HUES48 (cell line): ENCODE data around the gene NTN3.
A peak's percentile ranks its signal among the peaks of the same experiment; 100 is the strongest.

ENCODE experiments used
- H3K27ac ChIP-seq: one replicate; pipeline ENCODE4 v1.7.0; 2013; ENCODE audit warnings: low read depth, low read length, inconsistent platforms
- H3K27me3 ChIP-seq: 2 replicates; pipeline ENCODE4 v1.6.1; 2013; ENCODE audit warnings: mild to moderate bottlenecking, low read length; ENCODE audit not compliant: control insufficient read depth, insufficient read depth
- H3K36me3 ChIP-seq: 2 replicates; pipeline ENCODE4 v1.6.1; 2013; ENCODE audit warnings: low read length; ENCODE audit not compliant: control insufficient read depth, insufficient read depth
- H3K4me1 ChIP-seq: 2 replicates; pipeline ENCODE4 v1.6.1; 2013; ENCODE audit warnings: mild to moderate bottlenecking, low read length; ENCODE audit not compliant: control insufficient read depth, insufficient read depth
- H3K4me3 ChIP-seq: 2 replicates; pipeline ENCODE4 v1.5.1; 2013; ENCODE audit warnings: mild to moderate bottlenecking, low read depth, low read length
- H3K9ac ChIP-seq: 2 replicates; pipeline ENCODE4 v1.6.1; 2013; ENCODE audit warnings: mild to moderate bottlenecking, low read depth, low read length, moderate library complexity
- H3K9me3 ChIP-seq: 2 replicates; pipeline ENCODE4 v1.6.1; 2013; ENCODE audit warnings: low read length; ENCODE audit not compliant: control insufficient read depth, insufficient read depth

NTN3 gene

GRCh38 chr16:2511996-2512734 is 41.1 kb downstream of the NTN3 start:
- Histone ChIP-seq H3K9ac (no peak overlapping the region), H3K4me3 (no peak overlapping the region), H3K36me3 (no peaks in the 10 kb centered on the region), H3K9me3 (no peaks in the 10 kb centered on the region), H3K27ac (no peak overlapping the region), H3K4me1 (peaks cover 21% of the 10 kb centered on the region; the same call in 1 of the 2 replicates), H3K27me3 (no peaks in the 10 kb centered on the region)

GRCh38 chr16:2512735-2513404 is 41.8 kb downstream of the NTN3 start:
- Histone ChIP-seq H3K4me1 (peaks cover 21% of the 10 kb centered on the region; the same call in 1 of the 2 replicates), H3K36me3 (no peaks in the 10 kb centered on the region), H3K4me3 (peak overlapping the region; percentile 81), H3K27me3 (no peaks in the 10 kb centered on the region), H3K27ac (peak overlapping the region; percentile 96), H3K9me3 (no peaks in the 10 kb centered on the region), H3K9ac (peak overlapping the region; percentile 95)

DNA sequence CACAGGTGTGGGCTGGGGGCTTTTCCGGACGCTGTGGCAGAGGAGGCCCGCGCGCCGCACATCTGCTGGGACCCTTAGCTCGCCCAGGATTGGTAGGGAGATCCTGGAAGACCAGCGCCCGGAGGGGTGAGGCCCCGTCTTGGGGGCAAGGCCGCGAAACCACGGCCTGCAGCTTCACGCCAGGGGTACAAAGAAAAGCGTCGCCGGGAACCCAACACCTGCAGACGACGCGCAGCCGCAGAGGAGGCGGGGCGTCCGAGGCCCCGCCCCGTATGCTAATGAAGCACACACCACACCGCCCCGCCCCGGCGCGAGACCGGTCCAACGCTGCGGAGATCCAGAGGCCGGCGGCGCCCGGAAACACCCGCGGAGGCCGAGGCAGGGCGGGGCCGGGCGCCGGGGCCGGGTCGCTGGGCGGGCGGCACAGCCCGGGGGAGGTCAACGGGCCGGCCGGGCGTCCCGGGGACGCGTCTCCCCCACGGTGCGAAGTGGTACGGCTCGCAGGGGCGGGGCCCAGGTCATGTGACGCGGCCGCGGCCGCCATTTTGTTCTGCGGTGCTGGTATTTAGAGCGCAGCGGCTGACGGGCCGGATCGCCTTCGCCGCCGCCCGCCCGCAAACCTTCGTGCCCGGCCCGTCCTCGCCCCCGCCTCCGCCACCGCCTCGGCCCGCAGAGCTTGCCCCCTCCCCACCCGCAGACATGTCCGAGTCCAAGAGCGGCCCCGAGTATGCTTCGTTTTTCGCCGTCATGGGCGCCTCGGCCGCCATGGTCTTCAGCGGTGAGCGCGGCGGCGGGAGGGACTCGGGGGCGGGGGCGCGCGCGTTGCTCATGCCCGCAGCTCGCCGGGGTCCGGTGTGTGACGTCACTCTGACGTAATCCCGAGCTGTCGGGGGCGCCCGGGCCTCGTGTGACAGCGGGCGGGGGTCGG is 42.6 kb downstream of the NTN3 start, which contains the start of gene ATP6V0C:
Gene ATP6V0C (plus strand): TSS at position 548 of the 928 bp plus-strand sequence. CDS start 152 bp downstream, at position 700.
- H3K27ac ChIP-seq = peak within 1 kb of the TSS; percentile 96
- H3K9me3 ChIP-seq = no peaks in the 10 kb centered on the region
- H3K36me3 ChIP-seq = no peaks in the 10 kb centered on the region
- H3K27me3 ChIP-seq = no peaks in the 10 kb centered on the region
- peak within 1 kb of the TSS; percentile 81 for H3K4me3 ChIP-seq
- peak within 1 kb of the TSS; percentile 95 for H3K9ac ChIP-seq
- H3K4me1 ChIP-seq = peaks cover 21% of the 10 kb centered on the region; the same call in 1 of the 2 replicates

DNA sequence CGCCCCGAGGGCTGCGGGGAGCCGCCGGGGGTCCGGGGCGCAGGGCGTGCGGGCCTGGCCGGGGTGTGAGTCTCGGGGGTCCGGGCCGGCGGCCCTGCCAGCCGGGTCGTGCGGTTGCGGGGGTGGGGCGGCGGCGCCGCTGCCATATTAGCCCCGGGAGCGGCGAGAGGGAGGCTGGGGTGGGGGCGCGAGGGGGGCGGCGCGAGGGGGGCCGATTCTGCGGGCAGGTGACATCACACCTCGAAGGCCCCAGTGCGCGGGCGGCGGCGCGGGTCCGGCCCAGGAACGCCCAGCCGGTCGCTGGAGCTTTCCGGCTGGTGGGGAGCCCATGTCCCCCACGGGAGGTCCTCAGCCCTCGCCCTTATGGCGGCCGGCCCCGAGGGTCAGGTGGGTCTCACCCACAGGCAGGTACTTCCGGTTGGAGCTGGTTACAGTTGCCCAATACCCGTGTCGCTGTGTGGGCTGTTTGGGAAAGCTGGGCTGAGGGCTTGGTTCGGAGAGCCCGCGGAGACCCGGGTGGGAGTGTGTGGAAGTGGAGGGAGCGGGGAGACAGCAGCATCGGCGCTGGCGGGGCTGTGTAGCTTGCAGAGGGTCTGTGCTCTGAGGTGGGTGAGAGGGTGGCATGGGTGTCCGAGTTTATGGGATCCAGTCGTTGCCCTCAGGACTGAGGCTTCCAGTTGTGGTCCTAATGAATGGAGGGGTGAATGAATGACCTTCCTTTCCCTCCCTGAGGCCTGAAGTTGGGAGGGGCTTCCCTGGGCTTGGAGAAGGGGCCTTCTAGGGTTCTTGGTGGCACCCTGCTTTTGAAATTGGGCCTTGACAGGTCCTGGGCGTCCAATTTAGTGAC is 43.5 kb downstream of the NTN3 start:
- Histone ChIP-seq H3K9me3 (no peaks in the 10 kb centered on the region), H3K9ac (peak overlapping the region; percentile 95), H3K4me1 (peaks cover 21% of the 10 kb centered on the region; the same call in 1 of the 2 replicates), H3K27ac (peak overlapping the region; percentile 96), H3K4me3 (peak overlapping the region; percentile 81), H3K27me3 (no peaks in the 10 kb centered on the region), H3K36me3 (0 out of 2 replicates have a peak, but pooled peaks cover 2% of the 10 kb centered on the region)

- Histone ChIP-seq H3K4me1 (peaks cover 21% of the 10 kb centered on the region; the same call in 1 of the 2 replicates), H3K27ac (peak overlapping the region; percentile 96), H3K36me3 (0 out of 2 replicates have a peak, but pooled peaks cover 3% of the 10 kb centered on the region), H3K9me3 (no peaks in the 10 kb centered on the region), H3K4me3 (peak overlapping the region; percentile 81), H3K9ac (no peak overlapping the region; the same call in 1 of the 2 replicates), H3K27me3 (no peaks in the 10 kb centered on the region)
Observed at GRCh38 chr16:2515180-2515851, 44.2 kb downstream of the NTN3 start.

DNA sequence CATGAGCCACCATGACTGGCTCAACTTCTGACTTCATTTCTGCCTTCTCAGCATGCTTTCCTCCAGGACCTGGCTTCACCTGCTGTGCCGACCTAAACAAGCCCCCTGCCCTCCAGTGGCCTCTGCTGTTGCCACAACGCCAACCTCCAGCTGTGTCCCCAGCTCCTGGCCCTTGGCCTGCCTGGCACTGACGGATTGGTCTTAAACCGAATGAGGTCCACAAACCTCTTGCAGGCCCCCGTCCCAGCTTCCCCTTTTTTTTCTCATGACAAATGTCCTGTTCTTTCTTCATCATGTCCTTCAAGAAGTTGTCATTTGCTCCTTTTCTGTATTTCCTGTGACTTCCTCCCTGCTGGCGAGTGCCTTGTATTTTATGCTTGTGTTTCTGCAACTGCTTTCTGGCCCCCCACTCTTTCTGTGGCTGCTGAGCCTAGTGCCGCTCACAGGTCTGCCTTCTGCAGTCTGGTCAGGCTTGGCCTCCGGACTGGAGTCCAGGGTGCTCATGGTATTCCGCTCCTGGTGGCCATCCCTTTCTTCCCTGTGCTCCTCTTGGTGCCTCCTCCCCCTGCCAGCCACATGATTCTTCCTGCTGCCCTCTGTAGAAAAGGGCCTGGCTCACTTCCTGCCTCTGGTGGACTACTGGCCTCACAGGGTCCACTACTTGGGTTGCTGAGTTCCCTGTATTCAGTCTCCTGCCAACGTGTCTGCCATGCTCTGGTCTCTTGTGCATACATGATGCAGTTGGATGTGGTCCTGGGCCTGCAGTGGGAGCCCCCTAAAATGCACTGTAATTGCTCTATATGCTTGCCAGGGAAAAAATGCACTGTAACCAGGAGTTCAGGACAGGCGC is 45.5 kb downstream of the NTN3 start:
- Histone ChIP-seq H3K27me3 (no peaks in the 10 kb centered on the region), H3K4me3 (no peak overlapping the region), H3K4me1 (peaks cover 21% of the 10 kb centered on the region; the same call in 1 of the 2 replicates), H3K9ac (no peak overlapping the region), H3K27ac (no peak overlapping the region), H3K36me3 (0 out of 2 replicates have a peak, but pooled peaks cover 3% of the 10 kb centered on the region), H3K9me3 (no peaks in the 10 kb centered on the region)

- Histone ChIP-seq H3K4me3 (no peak overlapping the region), H3K4me1 (peaks cover 13% of the 10 kb centered on the region; the same call in 1 of the 2 replicates), H3K27ac (no peak overlapping the region), H3K9me3 (no peaks in the 10 kb centered on the region), H3K36me3 (peaks cover 9% of the 10 kb centered on the region), H3K9ac (no peak overlapping the region), H3K27me3 (no peaks in the 10 kb centered on the region)
Observed at GRCh38 chr16:2517954-2518605, 47.0 kb downstream of the NTN3 start.

DNA sequence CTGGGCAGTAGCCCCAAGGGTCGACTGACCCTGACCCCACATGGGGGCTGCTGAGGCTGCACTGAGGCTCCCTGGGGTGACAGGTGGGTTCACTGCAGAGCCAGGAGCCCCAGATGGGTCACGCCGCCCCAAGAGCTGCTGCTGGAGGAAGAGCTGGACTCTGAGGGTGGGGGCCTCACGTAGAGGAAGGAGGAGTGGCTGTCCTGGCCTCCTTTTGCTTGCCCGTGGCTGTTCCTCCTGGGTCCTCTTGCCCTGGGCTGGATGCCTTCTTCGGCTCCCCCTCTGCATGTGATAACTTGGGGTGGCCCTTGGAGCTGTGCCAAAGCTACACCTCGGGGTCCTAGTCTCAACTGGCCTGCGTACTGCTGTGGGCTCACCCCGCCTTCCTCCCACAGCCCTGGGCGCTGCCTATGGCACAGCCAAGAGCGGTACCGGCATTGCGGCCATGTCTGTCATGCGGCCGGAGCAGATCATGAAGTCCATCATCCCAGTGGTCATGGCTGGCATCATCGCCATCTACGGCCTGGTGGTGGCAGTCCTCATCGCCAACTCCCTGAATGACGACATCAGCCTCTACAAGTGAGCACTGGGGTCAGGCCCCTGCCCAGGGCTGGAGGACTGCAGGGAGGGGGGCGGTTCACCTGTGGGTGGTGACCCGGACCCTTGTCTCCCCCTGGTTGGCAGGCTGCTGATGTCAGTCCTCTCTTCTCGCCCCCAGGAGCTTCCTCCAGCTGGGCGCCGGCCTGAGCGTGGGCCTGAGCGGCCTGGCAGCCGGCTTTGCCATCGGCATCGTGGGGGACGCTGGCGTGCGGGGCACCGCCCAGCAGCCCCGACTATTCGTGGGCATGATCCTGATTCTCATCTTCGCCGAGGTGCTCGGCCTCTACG is 48.0 kb downstream of the NTN3 start:
- no peak overlapping the region for H3K9ac ChIP-seq
- H3K36me3 ChIP-seq = peaks cover 19% of the 10 kb centered on the region
- peaks cover 11% of the 10 kb centered on the region; the same call in 1 of the 2 replicates for H3K4me1 ChIP-seq
- no peaks in the 10 kb centered on the region for H3K27me3 ChIP-seq
- no peak overlapping the region for H3K27ac ChIP-seq
- no peak overlapping the region for H3K4me3 ChIP-seq
- no peaks in the 10 kb centered on the region for H3K9me3 ChIP-seq
